ENCODE measurements around the gene PRDM12. TPM values are rescaled to one million over a fixed set of nuclear protein-coding genes. Genes with fewer than 3 reads are reported as not detected.

The PRDM12 gene
- total RNA-seq, 2 donors from 2014 or later = not detected

- DNase-seq (ENCODE audit: low spot score) = no peak
- no peak overlapping the region for H3K4me3 ChIP-seq
- ATAC-seq (ENCODE audit: insufficient number of reproducible peaks, low FRiP score, low read depth) = no peak
- H3K4me1 ChIP-seq (ENCODE audit: control insufficient read depth in 1 of 2, low read depth in 2 of 2) = no peaks in the 10 kb centered on the region
- no peak for TF ChIP-seq CTCF (IDR thresholded peaks at IDR 0.05)
- H3K36me3 ChIP-seq = peaks cover 33% of the 10 kb centered on the region
- H3K27ac ChIP-seq = no peak overlapping the region
- no peaks in the 10 kb centered on the region for H3K9me3 ChIP-seq
- no peaks in the 10 kb centered on the region for H3K27me3 ChIP-seq (replicated peaks; ENCODE audit: insufficient read depth)
Observed at GRCh38 chr9:130638284-130639123, 25.9 kb upstream of the PRDM12 start.

- Histone ChIP-seq H3K9me3 (no peaks in the 10 kb centered on the region), H3K36me3 (peaks cover 33% of the 10 kb centered on the region), H3K27ac (no peak overlapping the region), H3K27me3 (replicated peaks; ENCODE audit: insufficient read depth) (no peaks in the 10 kb centered on the region), H3K4me1 (ENCODE audit: control insufficient read depth in 1 of 2, low read depth in 2 of 2) (no peaks in the 10 kb centered on the region), H3K4me3 (no peak overlapping the region)
- no peak for TF ChIP-seq CTCF (IDR thresholded peaks at IDR 0.05)
- DNase-seq (ENCODE audit: low spot score) (no peak), ATAC-seq (ENCODE audit: insufficient number of reproducible peaks, low FRiP score, low read depth) (no peak)
Observed at GRCh38 chr9:130639124-130639765, 25.1 kb upstream of the PRDM12 start.

- DNase-seq (ENCODE audit: low spot score) (no peak), ATAC-seq (ENCODE audit: insufficient number of reproducible peaks, low FRiP score, low read depth) (no peak)
- no peaks in the 10 kb centered on the region for H3K27me3 ChIP-seq (replicated peaks; ENCODE audit: insufficient read depth)
- peaks cover 25% of the 10 kb centered on the region for H3K36me3 ChIP-seq
- no peaks in the 10 kb centered on the region for H3K4me1 ChIP-seq (ENCODE audit: control insufficient read depth in 1 of 2, low read depth in 2 of 2)
- TF ChIP-seq CTCF (IDR thresholded peaks at IDR 0.05) = no peak
- no peaks in the 10 kb centered on the region for H3K9me3 ChIP-seq
- H3K4me3 ChIP-seq = no peak overlapping the region
- no peak overlapping the region for H3K27ac ChIP-seq
Observed at GRCh38 chr9:130639866-130640555, 24.4 kb upstream of the PRDM12 start.

GRCh38 chr9:130640681-130641080 is 23.7 kb upstream of the PRDM12 start:
- no peak overlapping the region for H3K4me3 ChIP-seq
- H3K4me1 ChIP-seq (ENCODE audit: control insufficient read depth in 1 of 2, low read depth in 2 of 2) = no peaks in the 10 kb centered on the region
- ATAC-seq (ENCODE audit: insufficient number of reproducible peaks, low FRiP score, low read depth) = no peak
- TF ChIP-seq CTCF (IDR thresholded peaks at IDR 0.05) = no peak
- peaks cover 20% of the 10 kb centered on the region for H3K36me3 ChIP-seq
- H3K27me3 ChIP-seq (replicated peaks; ENCODE audit: insufficient read depth) = no peaks in the 10 kb centered on the region
- H3K27ac ChIP-seq = no peak overlapping the region
- H3K9me3 ChIP-seq = no peaks in the 10 kb centered on the region
- no peak for DNase-seq (ENCODE audit: low spot score)

- DNase-seq (ENCODE audit: low spot score) (no peak), ATAC-seq (ENCODE audit: insufficient number of reproducible peaks, low FRiP score, low read depth) (no peak)
- Histone ChIP-seq H3K4me3 (no peak overlapping the region), H3K4me1 (ENCODE audit: control insufficient read depth in 1 of 2, low read depth in 2 of 2) (no peaks in the 10 kb centered on the region), H3K27ac (no peak overlapping the region), H3K36me3 (peaks cover 5% of the 10 kb centered on the region), H3K9me3 (no peaks in the 10 kb centered on the region), H3K27me3 (replicated peaks; ENCODE audit: insufficient read depth) (no peaks in the 10 kb centered on the region)
- TF ChIP-seq CTCF (IDR thresholded peaks at IDR 0.05) = no peak
Observed at GRCh38 chr9:130642926-130643325, 21.5 kb upstream of the PRDM12 start.

Measured in thoracic aorta (tissue), 2 donors.